DOHH2 (cell line): ENCODE results near the gene EDEM3.

Experiments
- EZH2phosphoT487 ChIP-seq: fragments of 200-600 bp; sonication (generic); IDR thresholded peaks from 2 replicates; pipeline ENCODE4 v1.6.1; 2017; ENCODE audit warnings: borderline replicate concordance, mild to moderate bottlenecking, antibody characterized with exemption, low read length, moderate library complexity, mixed read lengths
- TF ChIP-seq, protein P1 (sequence below): fragments of 200-600 bp; sonication (generic); IDR thresholded peaks from one replicate; pipeline ENCODE4 v1.5.1; 2014; ENCODE audit warnings: antibody characterized with exemption, mild to moderate bottlenecking, low read depth, low read length; ENCODE audit not compliant: poor library complexity, severe bottlenecking

DNA sequence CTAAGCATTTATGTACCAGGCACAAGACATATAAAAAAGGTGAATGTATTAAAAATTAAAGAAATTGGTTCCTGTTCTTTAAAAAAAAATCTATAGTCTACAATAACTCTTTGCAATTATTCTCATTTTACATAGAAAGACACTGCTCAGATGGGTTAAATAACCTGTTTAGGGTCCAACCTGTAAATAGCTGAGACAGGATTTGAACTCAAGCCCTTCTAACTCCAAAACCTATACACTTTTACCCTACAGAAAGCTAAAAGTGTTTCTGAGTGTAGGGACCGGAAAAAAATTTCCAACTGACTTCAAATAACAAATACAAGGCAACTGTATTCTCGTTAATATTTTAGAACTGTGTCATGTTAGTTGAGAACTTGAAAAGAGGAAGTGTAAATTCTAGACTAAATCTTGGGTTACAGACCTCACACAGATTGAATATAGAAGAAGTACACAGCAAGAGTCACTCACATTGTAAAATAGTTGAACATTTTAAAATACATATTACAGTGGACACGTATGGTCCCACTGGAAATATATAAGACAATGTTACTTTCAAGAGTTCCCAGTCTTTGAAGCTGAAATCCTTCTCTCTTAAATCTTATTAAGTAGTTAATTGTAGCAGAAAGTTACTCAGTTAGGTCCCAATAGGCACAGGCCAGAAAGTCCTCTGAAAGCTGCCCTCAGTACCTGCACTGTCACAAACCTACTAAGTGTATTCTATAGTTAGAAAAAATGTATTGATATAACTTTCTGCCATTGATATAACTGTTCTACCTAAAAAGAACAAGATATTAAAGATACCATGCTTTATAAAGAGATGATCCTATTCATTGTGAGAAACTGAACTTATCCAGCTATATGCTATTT, 7.3 kb downstream of the EDEM3 start:
- TF ChIP-seq, protein P1, sequence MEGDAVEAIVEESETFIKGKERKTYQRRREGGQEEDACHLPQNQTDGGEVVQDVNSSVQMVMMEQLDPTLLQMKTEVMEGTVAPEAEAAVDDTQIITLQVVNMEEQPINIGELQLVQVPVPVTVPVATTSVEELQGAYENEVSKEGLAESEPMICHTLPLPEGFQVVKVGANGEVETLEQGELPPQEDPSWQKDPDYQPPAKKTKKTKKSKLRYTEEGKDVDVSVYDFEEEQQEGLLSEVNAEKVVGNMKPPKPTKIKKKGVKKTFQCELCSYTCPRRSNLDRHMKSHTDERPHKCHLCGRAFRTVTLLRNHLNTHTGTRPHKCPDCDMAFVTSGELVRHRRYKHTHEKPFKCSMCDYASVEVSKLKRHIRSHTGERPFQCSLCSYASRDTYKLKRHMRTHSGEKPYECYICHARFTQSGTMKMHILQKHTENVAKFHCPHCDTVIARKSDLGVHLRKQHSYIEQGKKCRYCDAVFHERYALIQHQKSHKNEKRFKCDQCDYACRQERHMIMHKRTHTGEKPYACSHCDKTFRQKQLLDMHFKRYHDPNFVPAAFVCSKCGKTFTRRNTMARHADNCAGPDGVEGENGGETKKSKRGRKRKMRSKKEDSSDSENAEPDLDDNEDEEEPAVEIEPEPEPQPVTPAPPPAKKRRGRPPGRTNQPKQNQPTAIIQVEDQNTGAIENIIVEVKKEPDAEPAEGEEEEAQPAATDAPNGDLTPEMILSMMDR: no peak
- TF ChIP-seq EZH2phosphoT487: no peak
